ENCODE measurements around the gene NR1I2. TPM values are rescaled to one million over a fixed set of nuclear protein-coding genes. Genes with fewer than 3 reads are reported as not detected.

NR1I2 gene
- total RNA-seq, 1 donor from 2014 or later, result 0.26 TPM

- DNase-seq (ENCODE audit: low spot score), result no peak
Measured at GRCh38 chr3:119817583-119818363, 35.9 kb downstream of the NR1I2 start.

DNA sequence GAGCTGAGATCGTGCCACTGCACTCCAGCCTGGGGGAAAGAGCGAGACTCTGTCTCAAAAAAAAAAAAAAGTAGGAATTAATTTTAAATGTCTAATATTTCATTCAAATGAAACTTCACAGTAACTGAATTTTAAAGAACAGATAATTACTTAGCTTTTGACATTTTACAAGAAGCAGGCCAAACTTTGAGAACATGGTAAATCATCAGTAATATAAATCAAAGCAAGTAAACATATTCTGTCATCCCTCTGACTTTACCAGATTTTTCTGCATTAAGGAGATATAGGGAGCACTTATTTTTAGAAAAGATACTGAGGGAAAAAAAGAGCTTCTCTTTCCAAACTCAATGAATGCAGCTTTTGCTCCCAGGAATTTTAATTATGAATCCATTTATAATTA lies 37.0 kb downstream of the NR1I2 start:
- no peak for DNase-seq (ENCODE audit: low spot score)

DNA sequence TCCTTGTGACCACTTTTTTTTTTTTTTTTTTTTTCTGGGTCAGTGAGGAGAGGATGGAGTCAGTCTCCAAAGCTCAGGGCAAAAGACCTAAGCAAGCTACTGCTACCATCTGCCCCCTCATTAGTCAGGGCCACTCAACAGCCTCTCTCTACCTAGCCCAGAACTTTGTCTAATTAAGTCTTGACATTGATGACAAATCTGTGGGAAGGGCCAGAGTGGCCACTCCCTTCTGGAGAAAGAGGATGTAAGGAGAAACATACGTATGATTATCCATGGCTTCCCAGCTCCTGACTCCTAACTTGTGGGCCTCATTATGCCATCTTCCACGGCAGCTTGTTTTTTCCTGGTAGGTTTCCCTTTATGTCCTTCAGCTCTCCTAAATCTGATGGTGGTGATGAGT lies 37.9 kb downstream of the NR1I2 start:
- DNase-seq (ENCODE audit: low spot score), result no peak

GRCh38 chr3:119825820-119826219 lies 43.9 kb downstream of the NR1I2 start:
- no peak for DNase-seq (ENCODE audit: low spot score)

DNA sequence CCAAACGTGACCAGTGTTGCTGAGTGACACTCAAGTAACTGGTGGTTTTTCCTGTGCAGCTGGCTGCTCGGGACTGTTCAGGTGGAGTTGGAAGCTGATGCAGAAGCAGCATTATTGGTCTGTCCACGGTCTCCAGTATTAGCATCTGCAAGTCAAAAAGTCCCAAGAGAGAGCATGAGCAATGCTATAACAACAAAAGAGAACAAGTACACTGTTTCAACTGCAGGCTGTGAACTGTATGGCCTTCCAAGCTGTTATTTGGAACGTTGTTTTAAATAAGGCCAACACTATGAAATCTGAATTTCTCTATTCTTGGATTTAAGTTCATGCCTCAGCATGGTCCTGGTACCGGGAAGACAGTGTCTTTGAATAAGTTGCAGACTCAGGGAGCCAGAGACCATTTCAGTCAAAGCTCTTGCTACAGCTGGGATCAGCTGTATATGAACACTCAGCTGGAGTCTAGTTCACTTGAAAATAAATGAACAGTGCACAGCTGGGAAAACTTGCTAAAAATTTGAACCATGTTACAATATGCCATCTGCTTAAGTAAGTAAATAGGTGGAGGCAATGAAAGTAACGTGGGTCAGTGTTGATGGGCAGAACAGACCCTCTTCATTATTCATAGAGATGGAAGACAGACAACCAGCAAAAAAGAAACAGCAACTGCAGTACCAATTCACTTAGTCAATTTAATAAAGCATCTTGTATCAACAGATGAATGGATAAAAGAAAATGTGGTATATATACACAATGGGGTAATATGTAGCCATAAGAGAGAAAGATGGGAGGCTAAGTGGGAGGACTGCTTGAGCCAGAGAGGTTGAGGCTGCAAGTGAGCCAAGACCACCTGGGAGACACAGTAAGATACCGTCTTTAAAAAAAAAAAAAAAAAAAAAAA lies 45.1 kb downstream of the NR1I2 start:
- no peak for DNase-seq (ENCODE audit: low spot score)

DNA sequence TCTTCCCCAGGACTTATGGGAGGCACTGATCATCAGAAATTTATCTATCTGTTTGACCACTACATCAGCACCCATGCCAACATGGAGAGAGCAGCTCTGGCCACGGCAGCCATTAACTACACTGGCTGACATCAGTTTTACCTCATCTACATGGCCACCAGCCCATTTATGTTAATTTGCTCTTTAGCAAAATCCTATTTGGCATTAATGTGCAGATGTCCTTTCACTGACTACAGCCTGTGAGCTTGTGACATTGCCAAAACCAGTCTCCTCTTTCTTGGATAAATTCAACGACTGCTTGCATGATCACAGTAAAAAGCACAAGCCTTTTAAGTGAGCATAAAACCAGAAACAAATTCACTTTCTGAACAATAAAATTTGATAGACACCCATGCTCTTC lies 47.5 kb downstream of the NR1I2 start:
- DNase-seq (ENCODE audit: low spot score), result no peak

GRCh38 chr3:119831022-119831421 lies 49.1 kb downstream of the NR1I2 start:
- DNase-seq (ENCODE audit: low spot score), result no peak

GRCh38 chr3:119831941-119832371 lies 50.1 kb downstream of the NR1I2 start:
- DNase-seq (ENCODE audit: low spot score), result no peak

DNA sequence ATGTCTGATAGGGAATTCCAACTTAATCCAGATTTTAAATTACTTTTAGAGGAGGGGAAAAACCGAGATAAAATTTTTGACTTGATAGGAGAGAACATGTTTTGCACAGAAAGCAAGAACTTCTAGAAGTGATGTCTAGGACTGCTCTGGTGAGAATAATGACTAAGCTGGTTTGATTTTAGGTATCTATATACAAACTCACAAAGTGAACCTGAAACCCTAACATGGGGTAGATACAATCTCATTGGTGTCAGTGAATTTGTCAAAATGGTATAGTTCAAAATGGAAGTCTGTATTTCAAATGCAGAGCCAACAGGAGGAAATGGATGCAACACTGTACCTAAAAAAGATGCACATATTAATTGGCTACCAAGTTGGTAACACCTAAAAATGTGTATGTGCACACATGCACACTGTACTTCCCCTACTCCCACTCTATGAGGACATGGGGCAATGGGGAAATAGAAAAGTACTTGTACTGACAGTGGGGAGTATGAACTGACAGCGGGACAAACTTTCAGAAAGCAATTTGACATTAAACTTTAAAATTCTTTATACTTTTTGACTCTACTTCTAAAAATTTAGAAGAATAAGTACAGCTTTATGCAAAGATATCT lies 53.0 kb downstream of the NR1I2 start:
- no peak for DNase-seq (ENCODE audit: low spot score)

GRCh38 chr3:119835556-119835955 lies 53.7 kb downstream of the NR1I2 start:
- no peak for DNase-seq (ENCODE audit: low spot score)

- DNase-seq (ENCODE audit: low spot score), result no peak
Measured at GRCh38 chr3:119841808-119842471, 60.0 kb downstream of the NR1I2 start.

GRCh38 chr3:119849126-119849525 lies 67.2 kb downstream of the NR1I2 start:
- DNase-seq (ENCODE audit: low spot score), result no peak

DNA sequence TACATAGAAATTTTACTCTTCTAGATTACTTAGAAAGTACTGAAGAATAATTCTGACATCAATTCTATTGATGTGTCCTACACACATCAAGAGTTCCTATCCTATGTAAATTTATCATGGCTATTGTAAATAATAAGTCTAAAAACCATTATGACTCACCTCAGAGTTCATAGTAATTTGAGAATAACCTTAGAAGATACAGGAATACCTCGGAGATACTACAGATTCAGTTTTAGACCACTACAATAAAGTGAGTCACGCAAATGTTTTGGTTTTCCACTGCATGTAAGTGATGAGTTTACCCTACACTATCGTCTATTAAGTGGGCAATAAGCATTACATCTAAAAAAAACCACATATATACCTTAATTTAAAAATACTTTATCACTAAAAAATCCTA lies 74.8 kb downstream of the NR1I2 start:
- no peak for DNase-seq (ENCODE audit: low spot score)

GRCh38 chr3:119858957-119859356 lies 77.1 kb downstream of the NR1I2 start:
- no peak for DNase-seq (ENCODE audit: low spot score)

DNA sequence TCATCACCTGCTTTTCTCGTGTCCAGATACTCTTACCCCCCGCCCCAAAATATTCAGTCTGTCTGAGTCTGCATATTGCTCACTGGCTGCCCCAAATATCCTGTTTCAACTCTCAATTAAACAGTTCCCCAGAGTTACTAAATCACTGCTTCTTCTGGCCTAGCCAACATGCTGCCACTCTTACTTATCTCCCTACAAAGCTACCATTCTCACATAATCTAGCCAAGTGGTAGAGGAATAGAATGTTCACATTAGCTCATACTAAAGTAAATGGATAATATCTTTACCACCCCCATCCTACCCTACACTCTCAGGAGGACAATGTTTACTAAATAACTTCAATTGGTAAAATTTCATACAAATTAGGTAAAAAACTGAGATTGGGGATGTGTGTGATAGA lies 77.8 kb downstream of the NR1I2 start:
- no peak for DNase-seq (ENCODE audit: low spot score)

- no peak for DNase-seq (ENCODE audit: low spot score)
Measured at GRCh38 chr3:119861681-119862080, 79.8 kb downstream of the NR1I2 start.

DNA sequence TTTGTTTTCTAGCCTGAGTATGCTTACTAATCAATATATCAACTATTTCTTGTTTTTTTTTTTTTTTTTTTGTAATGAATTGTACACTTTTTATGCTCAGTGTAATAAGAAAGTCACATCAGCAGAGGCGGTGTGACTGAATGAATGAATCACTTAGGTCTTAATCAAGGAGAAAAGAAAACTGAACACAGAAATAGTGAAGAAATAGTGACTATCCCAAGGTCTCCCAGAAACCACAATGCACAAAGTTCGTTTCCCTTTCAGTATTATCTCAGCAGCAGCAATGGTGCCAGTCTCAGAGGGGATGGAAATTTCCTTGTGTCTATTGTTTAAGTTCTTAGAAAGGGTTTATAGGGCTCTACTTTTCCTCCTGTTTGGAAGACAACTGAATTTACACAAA lies 80.7 kb downstream of the NR1I2 start:
- DNase-seq (ENCODE audit: low spot score), result no peak

DNA sequence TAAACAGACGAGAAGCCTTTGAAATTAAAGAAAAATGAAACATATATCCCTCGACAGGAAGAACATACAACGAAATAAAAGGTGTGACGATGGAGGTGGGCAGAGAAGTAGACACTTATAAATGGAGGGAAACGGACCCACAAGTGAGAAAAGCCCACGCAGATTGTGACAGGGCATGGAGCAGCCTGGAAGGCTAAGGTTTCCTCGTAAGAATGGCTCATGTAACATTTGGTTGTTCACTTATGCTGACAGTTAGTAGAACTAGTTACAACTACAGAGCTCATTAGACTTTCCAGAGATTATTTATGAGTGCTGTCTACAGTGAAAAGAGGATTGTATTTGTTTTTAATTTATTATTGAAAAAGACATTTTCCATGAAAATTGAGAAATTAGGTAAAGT lies 82.6 kb downstream of the NR1I2 start:
- DNase-seq (ENCODE audit: low spot score), result no peak

All from mesenteric fat pad (tissue), 1 donor.